Measurements from ENCODE around the gene FAM124A.

Gene FAM124A

DNA sequence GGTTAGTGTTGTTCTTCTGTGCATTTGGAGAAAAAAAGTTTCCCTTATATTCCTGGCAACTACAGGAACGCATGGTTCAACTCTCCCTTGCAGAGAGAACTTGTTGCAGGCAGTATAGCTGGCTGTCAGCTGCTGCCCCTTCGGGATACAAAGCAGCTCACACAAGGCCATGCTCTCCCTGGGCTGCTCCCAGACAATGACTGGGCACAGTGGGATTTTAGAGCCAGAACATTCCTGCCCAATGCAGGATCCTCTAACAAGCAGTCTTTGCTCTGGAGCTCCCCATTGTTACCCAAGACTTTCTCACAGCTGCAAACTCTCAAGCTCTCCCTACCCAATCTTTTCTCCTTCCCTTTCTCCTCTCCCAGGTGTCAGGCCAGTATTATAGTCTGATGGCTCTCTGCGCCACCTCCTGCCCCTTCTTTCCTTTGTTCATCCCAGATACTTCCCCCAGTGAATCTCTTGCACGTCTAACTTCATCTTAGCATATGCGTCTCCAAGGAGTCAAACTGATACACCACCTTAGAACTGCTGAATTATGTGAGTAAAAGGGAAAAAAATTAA is 89.8 kb downstream of the FAM124A start:
- DNase-seq, result no peak

DNA sequence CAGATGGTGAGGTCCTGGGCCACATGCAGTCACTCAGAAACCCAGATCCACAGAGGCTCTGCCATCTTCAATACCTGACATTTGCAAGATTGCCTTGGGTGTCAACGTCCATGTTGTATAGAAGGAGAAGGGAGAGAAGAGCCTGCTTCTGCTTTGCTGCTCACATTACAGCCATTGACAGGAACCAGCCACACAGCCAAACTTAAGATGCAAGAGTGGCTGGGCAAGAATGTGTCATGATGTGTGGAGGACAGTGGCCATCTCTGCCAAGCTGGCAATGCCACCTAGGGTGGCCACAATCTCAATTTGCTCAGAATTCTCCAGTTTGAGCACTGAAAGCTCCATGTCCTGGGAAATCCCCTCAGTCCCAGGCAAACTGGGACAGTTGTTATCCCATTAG is 91.4 kb downstream of the FAM124A start:
- no peak for DNase-seq

GRCh38 chr13:51317262-51317661 is 95.1 kb downstream of the FAM124A start:
- no peak for DNase-seq

GRCh38 chr13:51318015-51318414 is 95.8 kb downstream of the FAM124A start:
- no peak for DNase-seq

- no peak for DNase-seq
These were observed 96.7 kb downstream of the FAM124A start for GRCh38 chr13:51318876-51319275.

DNA sequence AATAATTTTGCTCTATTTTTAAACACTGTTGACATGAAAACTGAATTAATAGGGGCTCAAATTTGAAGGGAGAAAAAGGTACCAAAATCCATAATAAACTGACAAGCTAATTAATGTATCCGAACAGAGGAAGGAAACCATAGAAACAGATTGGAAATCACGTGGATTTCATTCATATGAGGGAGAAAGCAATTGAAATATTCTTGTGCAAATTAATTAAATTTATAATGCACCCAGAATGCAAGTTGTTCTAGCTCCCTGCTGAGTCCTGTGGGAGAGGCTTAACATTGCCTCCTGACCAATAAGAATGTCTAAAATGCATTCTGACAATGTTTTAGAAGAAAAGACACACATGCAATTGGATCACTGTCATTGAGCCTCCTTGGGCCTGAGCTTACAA is 99.6 kb downstream of the FAM124A start:
- DNase-seq, result no peak

GRCh38 chr13:51322826-51323225 is 100.6 kb downstream of the FAM124A start:
- no peak for DNase-seq

DNA sequence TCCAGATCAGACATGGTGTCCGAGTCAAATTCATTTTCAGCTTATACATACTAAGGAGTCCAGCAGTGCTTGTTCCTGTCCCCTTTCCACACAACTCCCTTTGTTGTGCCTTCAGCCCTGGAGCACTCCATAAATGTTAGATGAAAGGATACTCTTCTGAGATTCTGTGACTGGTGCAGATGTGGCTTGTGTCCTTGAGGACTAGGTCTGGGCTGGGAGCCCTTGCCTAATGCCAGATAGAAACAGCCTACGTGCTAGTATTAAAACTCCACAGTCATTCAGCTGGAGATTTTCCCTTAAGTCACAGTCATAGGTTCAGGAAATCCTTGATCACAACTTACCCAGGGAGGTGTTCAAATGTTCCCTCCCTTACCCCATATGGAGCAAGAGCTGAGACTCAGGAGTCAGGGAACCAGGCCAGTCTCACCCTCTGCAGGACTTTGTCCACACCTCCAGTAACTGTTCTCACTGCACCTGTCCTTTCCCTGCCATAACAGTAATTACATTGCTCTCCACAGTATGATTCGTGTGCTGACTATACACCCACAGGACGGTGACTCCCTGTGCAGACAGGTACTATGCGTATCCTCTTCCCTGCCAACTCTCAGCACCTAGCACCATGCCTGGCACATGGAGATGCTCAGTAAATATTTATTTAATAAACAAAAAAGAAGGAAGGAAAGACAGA is 101.8 kb downstream of the FAM124A start:
- DNase-seq, result no peak

DNA sequence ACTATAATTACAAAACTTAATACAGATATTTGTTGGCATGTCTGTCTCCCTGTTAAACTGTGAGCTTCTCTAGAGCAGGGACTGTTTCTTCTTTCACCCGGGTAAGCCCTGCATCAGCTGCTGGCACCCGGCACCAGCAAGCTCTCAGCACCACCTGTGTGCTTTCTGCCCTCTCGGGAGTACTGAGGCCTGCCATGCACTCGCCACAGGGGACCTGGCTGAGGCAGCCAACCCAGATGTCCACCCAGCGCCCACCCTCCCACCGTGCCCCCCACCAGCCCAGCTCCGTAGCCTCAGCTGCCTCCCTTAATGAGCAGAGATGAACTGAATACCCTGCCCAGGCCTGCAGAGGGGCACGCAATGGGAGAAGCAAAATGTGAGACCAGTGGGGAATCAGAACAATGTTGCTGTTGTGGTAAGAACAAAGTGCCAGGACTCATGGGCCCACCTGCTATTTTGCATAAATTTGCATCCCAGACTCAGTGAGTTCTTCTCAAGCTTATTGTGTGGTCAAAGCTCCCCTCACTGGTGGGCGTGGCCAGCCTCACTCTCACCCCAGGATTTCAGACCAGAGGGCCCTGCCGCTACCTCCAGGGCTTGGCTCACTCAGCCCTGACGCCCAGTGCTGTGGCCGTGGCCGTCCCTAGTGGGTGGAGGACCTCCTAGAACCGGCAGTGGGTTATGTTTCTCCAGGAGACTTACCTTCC is 102.7 kb downstream of the FAM124A start:
- no peak for DNase-seq

GRCh38 chr13:51325837-51326236 is 103.6 kb downstream of the FAM124A start:
- peak in 1 of 4 experiments; percentile 25 for DNase-seq

DNA sequence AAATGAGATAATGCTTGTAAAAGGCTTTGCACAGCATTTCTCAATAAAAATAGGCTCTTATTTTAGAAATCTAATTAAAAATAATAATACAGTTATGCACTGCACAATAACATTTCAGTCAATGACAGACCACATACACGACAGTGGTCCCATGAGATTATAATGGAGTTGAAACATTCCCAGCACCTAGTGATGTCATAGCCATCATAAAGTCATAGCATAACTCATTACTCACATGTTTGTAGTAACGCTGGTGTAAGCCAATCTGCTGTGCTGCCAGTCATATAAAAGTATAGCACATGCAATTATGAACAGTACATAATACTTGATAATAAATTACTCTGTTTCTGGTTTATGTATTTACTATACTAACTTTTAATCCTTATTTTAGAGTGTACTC is 104.6 kb downstream of the FAM124A start:
- DNase-seq, result no peak

- DNase-seq, result peak in 2 of 4 experiments; percentile 18 to 28
These were observed 105.8 kb downstream of the FAM124A start for GRCh38 chr13:51327961-51328360.

- no peak for DNase-seq
These were observed 106.3 kb downstream of the FAM124A start for GRCh38 chr13:51328488-51328887.

- no peak for DNase-seq
These were observed 107.4 kb downstream of the FAM124A start for GRCh38 chr13:51329606-51330005.

GRCh38 chr13:51330791-51331190 is 108.6 kb downstream of the FAM124A start:
- peak; percentile 81 to 92 (median 86) for DNase-seq

- peak; percentile 56 to 83 (median 66) for DNase-seq
These were observed 109.2 kb downstream of the FAM124A start for GRCh38 chr13:51331354-51331861.

DNA sequence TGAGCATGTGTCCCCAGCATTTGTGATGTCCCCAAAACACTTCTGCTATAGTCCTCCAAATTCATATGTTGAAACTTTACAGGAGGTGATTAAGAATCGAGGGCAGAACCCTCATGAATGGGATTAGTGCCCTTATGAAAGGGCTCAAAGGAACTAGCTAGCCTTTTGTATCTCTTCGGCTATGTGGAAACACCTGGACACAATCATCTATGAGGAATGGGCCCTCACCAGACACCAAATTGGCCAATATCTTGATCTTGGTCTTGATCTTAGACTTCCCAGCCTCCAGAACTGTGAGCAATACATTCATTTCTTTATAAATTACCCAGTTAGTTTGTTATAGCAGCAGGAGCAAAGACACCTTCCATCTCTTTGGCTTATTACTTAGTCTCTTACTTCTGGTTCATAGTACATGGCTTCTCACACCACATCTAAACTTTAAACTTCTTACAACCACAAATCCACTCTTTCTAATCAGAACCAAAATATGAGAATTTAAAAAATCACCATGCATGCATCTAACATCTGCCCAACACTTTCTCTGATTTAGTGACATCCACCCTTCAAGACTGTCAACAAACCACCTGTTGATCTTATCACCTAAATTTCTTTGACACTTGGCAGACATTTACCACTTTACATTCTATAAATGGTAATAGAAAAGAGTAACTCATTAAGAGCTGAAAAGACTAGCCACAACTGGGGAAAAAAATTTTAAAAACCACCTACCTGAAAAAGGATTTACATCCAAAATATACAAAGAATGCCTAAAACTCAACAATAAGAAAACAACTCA is 110.6 kb downstream of the FAM124A start:
- DNase-seq, result no peak

DNA sequence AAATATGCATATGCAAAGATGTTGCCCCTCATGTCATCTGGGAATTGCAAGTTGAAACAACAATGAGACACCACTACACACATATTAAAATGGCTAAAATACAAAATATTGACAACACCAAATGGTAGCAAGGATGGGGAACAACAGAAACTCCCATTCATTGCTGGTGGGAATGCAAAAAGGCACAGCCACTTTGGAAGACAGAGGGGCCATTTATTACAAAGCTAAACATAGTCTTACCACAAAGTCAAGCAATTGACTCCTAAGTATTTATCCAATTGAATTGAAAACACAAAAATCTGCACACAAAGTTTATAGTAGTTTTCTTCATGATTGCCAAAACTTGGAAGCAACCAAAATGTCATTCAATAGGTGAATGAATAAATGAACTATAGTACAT is 111.2 kb downstream of the FAM124A start:
- DNase-seq, result no peak

- DNase-seq, result no peak
These were observed 111.6 kb downstream of the FAM124A start for GRCh38 chr13:51333826-51334225.

All from suppressor macrophage (primary cell).